Fibroblast of the conjunctiva (primary cell): ENCODE data around the gene FHOD1.
A peak's percentile ranks its signal among the peaks of the same experiment; 100 is the strongest.

Source experiments
- DNase-seq: peaks from one replicate; pipeline ENCODE4 v3.0.0-alpha.2; 2010; ENCODE audit warnings: low read depth

FHOD1 gene

GRCh38 chr16:67248401-67249177 lies 1.3 kb upstream of the FHOD1 start, which contains the start of gene SLC9A5:
Gene SLC9A5, plus strand, starts transcription at chr16:67248979. Its CDS starts 36 bp downstream, at chr16:67249015.
- no peak for DNase-seq

GRCh38 chr16:67248073-67248400 lies 756 bp upstream of the FHOD1 start:
- DNase-seq: no peak

GRCh38 chr16:67246756-67247191 lies 507 bp downstream of the FHOD1 start:
- no peak for DNase-seq

- peak; percentile 87 for DNase-seq
These were observed 1.1 kb downstream of the FHOD1 start for GRCh38 chr16:67246081-67246755.

- DNase-seq: no peak
These were observed 1.6 kb downstream of the FHOD1 start for GRCh38 chr16:67245674-67246080.

GRCh38 chr16:67245186-67245585 lies 2.1 kb downstream of the FHOD1 start:
- no peak for DNase-seq

GRCh38 chr16:67244387-67245185 lies 2.7 kb downstream of the FHOD1 start:
- DNase-seq: peak; percentile 74

GRCh38 chr16:67243481-67243880 lies 3.8 kb downstream of the FHOD1 start:
- no peak for DNase-seq

GRCh38 chr16:67242138-67242730 lies 5.0 kb downstream of the FHOD1 start:
- no peak for DNase-seq

GRCh38 chr16:67241008-67241900 lies 6.0 kb downstream of the FHOD1 start:
- peak; percentile 41 for DNase-seq

- DNase-seq: no peak
These were observed 6.8 kb downstream of the FHOD1 start for GRCh38 chr16:67240506-67240905.

- no peak for DNase-seq
These were observed 8.3 kb downstream of the FHOD1 start for GRCh38 chr16:67238806-67239470.

GRCh38 chr16:67238278-67238575 lies 9.1 kb downstream of the FHOD1 start:
- no peak for DNase-seq

- DNase-seq: no peak
These were observed 9.6 kb downstream of the FHOD1 start for GRCh38 chr16:67237396-67238277.

- peak; percentile 31 for DNase-seq
These were observed 10.5 kb downstream of the FHOD1 start for GRCh38 chr16:67236563-67237395.

GRCh38 chr16:67235816-67236562 lies 11.3 kb downstream of the FHOD1 start:
- DNase-seq: no peak

- no peak for DNase-seq
These were observed 13.1 kb downstream of the FHOD1 start for GRCh38 chr16:67234180-67234597.

- DNase-seq: no peak
These were observed 13.7 kb downstream of the FHOD1 start for GRCh38 chr16:67233596-67233995.
